Liver (tissue), 9 donors: ENCODE measurements around the gene DNAJC4. TPM values are rescaled to one million over a fixed set of nuclear protein-coding genes. Genes with fewer than 3 reads are reported as not detected.

Source experiments
- DNase-seq: peaks from one replicate; pipeline ENCODE4 v3.0.0-alpha.2; 2017; ENCODE audit warnings: low spot score
- H3K27ac ChIP-seq, 2 donors: one replicate each; pipeline ENCODE4 v1.7.0; 2013; ENCODE audit warnings: inconsistent platforms in 2 of 2, low read length in 2 of 2, control low read depth in 1 of 2, low read depth in 1 of 2, mild to moderate bottlenecking in 1 of 2
- H3K27me3 ChIP-seq, 4 donors: one replicate each; pipeline versions ENCODE4 v1.6.1 to v1.7.0; 2013; ENCODE audit warnings: low read length in 3 of 4, inconsistent platforms in 1 of 4, mild to moderate bottlenecking in 1 of 4, moderate library complexity in 1 of 4; ENCODE audit not compliant: control insufficient read depth in 4 of 4, insufficient read depth in 4 of 4
- H3K36me3 ChIP-seq, 4 donors: one replicate each; pipeline versions ENCODE4 v1.6.1 to v1.7.0; 2013; ENCODE audit warnings: low read length in 3 of 4, mild to moderate bottlenecking in 3 of 4, low read depth in 1 of 4, moderate library complexity in 1 of 4; ENCODE audit not compliant: control insufficient read depth in 4 of 4, insufficient read depth in 3 of 4
- H3K4me1 ChIP-seq, 4 donors: one replicate each; pipeline versions ENCODE4 v1.6.1 to v1.7.0; 2013; ENCODE audit warnings: low read length in 3 of 4, mild to moderate bottlenecking in 3 of 4, moderate library complexity in 1 of 4; ENCODE audit not compliant: control insufficient read depth in 4 of 4, insufficient read depth in 4 of 4
- H3K4me3 ChIP-seq, 3 donors: one replicate each; pipeline versions ENCODE4 v1.6.1 to v1.7.0; 2013; ENCODE audit warnings: low read length in 3 of 3, control low read depth in 1 of 3, low read depth in 1 of 3, mild to moderate bottlenecking in 1 of 3
- H3K9ac ChIP-seq, 2 donors: one replicate each; pipeline ENCODE4 v1.7.0; 2013; ENCODE audit warnings: low read length in 2 of 2, mild to moderate bottlenecking in 2 of 2, moderate library complexity in 2 of 2, control low read depth in 1 of 2, low read depth in 1 of 2
- H3K9me3 ChIP-seq, 4 donors: one replicate each; pipeline versions ENCODE4 v1.6.1 to v1.7.0; 2013; ENCODE audit warnings: low read length in 3 of 4; ENCODE audit not compliant: control insufficient read depth in 4 of 4
- ATF3 ChIP-seq: IDR thresholded peaks from 2 replicates; pipeline ENCODE4 v1.6.1; 2016; ENCODE audit warnings: antibody characterized with exemption
- CTCF ChIP-seq: fragments of 150-350 bp; IDR thresholded peaks from 2 replicates; pipeline ENCODE4 v1.5.1; 2017; ENCODE audit warnings: improper control_type of control experiment, low read depth, low read length; ENCODE audit not compliant: missing input control
- EGR1 ChIP-seq, 2 donors: IDR thresholded peaks; 2 replicates each; pipeline ENCODE4 v1.6.1; 2016 to 2018; ENCODE audit warnings: antibody characterized with exemption in 2 of 2, low read depth in 2 of 2
- FOXA1 ChIP-seq: IDR thresholded peaks from 2 replicates; pipeline ENCODE4 v1.6.1; 2016; ENCODE audit warnings: antibody characterized with exemption
- FOXA2 ChIP-seq: IDR thresholded peaks from 2 replicates; pipeline ENCODE4 v1.6.1; 2016; ENCODE audit warnings: antibody characterized with exemption
- GABPA ChIP-seq, 2 donors: IDR thresholded peaks in 1 of 2; conservative IDR thresholded peaks in 1 of 2; 2 replicates each; pipeline ENCODE4 v1.6.1; 2016; ENCODE audit warnings: antibody characterized with exemption in 2 of 2, mild to moderate bottlenecking in 1 of 2, moderate library complexity in 1 of 2
- HNF4A ChIP-seq, 2 donors: conservative IDR thresholded peaks; 2 replicates each; pipeline ENCODE4 v1.6.1; 2016; ENCODE audit warnings: antibody characterized with exemption in 2 of 2, mild to moderate bottlenecking in 2 of 2
- HNF4G ChIP-seq: IDR thresholded peaks from 2 replicates; pipeline ENCODE4 v1.6.1; 2016; ENCODE audit warnings: antibody characterized with exemption
- JUND ChIP-seq, 2 donors: IDR thresholded peaks; 2 replicates each; pipeline ENCODE4 v1.6.1; 2016; ENCODE audit warnings: antibody characterized with exemption in 2 of 2
- MAX ChIP-seq: IDR thresholded peaks from 2 replicates; pipeline ENCODE4 v1.6.1; 2016; ENCODE audit warnings: antibody characterized with exemption
- NR2F2 ChIP-seq: IDR thresholded peaks from 2 replicates; pipeline ENCODE4 v1.6.1; 2016; ENCODE audit warnings: antibody characterized with exemption
- RAD21 ChIP-seq, 2 donors: IDR thresholded peaks; 2 replicates each; pipeline ENCODE4 v1.6.1; 2016; ENCODE audit warnings: antibody characterized with exemption in 2 of 2, mild to moderate bottlenecking in 2 of 2
- REST ChIP-seq: IDR thresholded peaks from 2 replicates; pipeline ENCODE4 v1.6.1; 2016; ENCODE audit warnings: antibody characterized with exemption, mild to moderate bottlenecking
- RXRA ChIP-seq, 2 donors: IDR thresholded peaks; 2 replicates each; pipeline ENCODE4 v1.6.1; 2017 to 2018; ENCODE audit warnings: antibody characterized with exemption in 2 of 2, mild to moderate bottlenecking in 1 of 2
- SP1 ChIP-seq: IDR thresholded peaks from 2 replicates; pipeline ENCODE4 v1.6.1; 2018; ENCODE audit warnings: antibody characterized with exemption, mild to moderate bottlenecking
- TAF1 ChIP-seq: conservative IDR thresholded peaks from 2 replicates; pipeline ENCODE4 v1.6.1; 2016; ENCODE audit warnings: antibody characterized with exemption, mild to moderate bottlenecking
- YY1 ChIP-seq: IDR thresholded peaks from 2 replicates; pipeline ENCODE4 v1.6.1; 2016; ENCODE audit warnings: antibody characterized with exemption, mild to moderate bottlenecking
- ZBTB33 ChIP-seq: IDR thresholded peaks from 2 replicates; pipeline ENCODE4 v1.6.1; 2016; ENCODE audit warnings: antibody characterized with exemption
- WGBS: extraction: QIAGEN DNeasy Blood & Tissue Kit; methylation state at CpG from one replicate; pipeline ENCODE4 v1.1.7; 2013; 5-methylcytosine and 5-hydroxymethylcytosine counted together
- polyA plus RNA-seq, 2 donors: library from polyadenylated mRNA; stranded (reverse) in 1 of 2; unstranded in 1 of 2; fragments of 200-250 nt in 1 of 2; fragments of >200 nt in 1 of 2; fragmentation: Nextera tagmentation in 1 of 2; extraction: Ambion mirVana in 1 of 2; gene quantifications; one replicate each; pipeline versions ENCODE4 v1.2.1 to v1.2.3, GENCODE V29; 2013 to 2015
- total RNA-seq, 2 donors: library from RNA; depleted of rRNA; stranded (reverse); fragments of >200 nt; gene quantifications; one replicate each; pipeline ENCODE4 v1.2.3, GENCODE V29; 2014
- donor health status: healthy.
- donor health status: healthy.
- donor health status: healthy.
- donor health status: healthy.
- donor health status: healthy.

The DNAJC4 gene
- total and polyA plus RNA-seq, 4 donors, result 8.5 to 25.9 (median 23.5) TPM

GRCh38 chr11:64246871-64247728 lies 16.8 kb downstream of the DNAJC4 start, which contains the start of gene PPP1R14B:
PPP1R14B (minus strand) TSS chr11:64246943; CDS start chr11:64246673, 270 bp downstream.
- under 1% methylated on average over 74 of the region's 74 CpGs for WGBS
- no peaks in the 10 kb centered on the region for H3K9me3 ChIP-seq
- TF ChIP-seq SP1, result peak; percentile 34
- TF ChIP-seq JUND (IDR thresholded peaks at IDR 0.05), result no peak
- peak; percentile 37 for TF ChIP-seq REST
- peak; percentile 95 for TF ChIP-seq YY1
- no peak for TF ChIP-seq EGR1 (IDR thresholded peaks at IDR 0.05; ENCODE audit: low read depth in 2 of 2)
- peak in 1 of 2 donors; percentile 49 for TF ChIP-seq GABPA (IDR thresholded peaks at IDR 0.05 in 1 of 2, conservative IDR thresholded peaks at IDR 0.05 in 1 of 2)
- TF ChIP-seq HNF4A (conservative IDR thresholded peaks at IDR 0.05), result no peak
- no peak for TF ChIP-seq FOXA2
- TF ChIP-seq RAD21 (IDR thresholded peaks at IDR 0.05), result peak in 1 of 2 donors; percentile 29
- TF ChIP-seq CTCF, result peak; percentile 9
- TF ChIP-seq HNF4G, result no peak
- no peak for TF ChIP-seq NR2F2
- no peak for TF ChIP-seq ATF3
- no peak for TF ChIP-seq ZBTB33
- no peak for TF ChIP-seq MAX
- TF ChIP-seq RXRA (IDR thresholded peaks at IDR 0.05), result no peak
- no peak for TF ChIP-seq FOXA1
- TF ChIP-seq TAF1, result no peak
- peak within 1 kb of the TSS; percentile 95 to 97 for H3K27ac ChIP-seq
- H3K9ac ChIP-seq, result peak within 1 kb of the TSS; percentile 75 to 76
- peaks cover 17 to 73% (median 55%) of the 10 kb centered on the region in 4 donors for H3K4me1 ChIP-seq
- peak within 1 kb of the TSS; percentile 74 to 96 (median 92) for H3K4me3 ChIP-seq
- peaks cover 0 to 6% (median 4%) of the 10 kb centered on the region in 4 donors for H3K36me3 ChIP-seq
- H3K27me3 ChIP-seq, result no peaks in the 10 kb centered on the region
- DNase-seq, result peak; percentile 88
